Left ventricle myocardium inferior (tissue), 1 donor: Measurements from ENCODE around the gene SCNM1. TPM values are rescaled to one million over a fixed set of nuclear protein-coding genes. Genes with fewer than 3 reads are reported as not detected.
"Not testable (repeated sequence)": the region's sequence is repeated elsewhere in the genome, so short reads cannot be mapped to it uniquely, and the experiment has no call there.

ENCODE experiments used
- DNase-seq: peaks from one replicate; pipeline ENCODE4 v3.0.0-alpha.2; 2020
- H3K27ac ChIP-seq: fragments of 200-600 bp; replicated peaks from 2 replicates; pipeline ENCODE4 v1.8.0; 2021
- H3K27me3 ChIP-seq: fragments of 200-600 bp; 2 replicates; pipeline ENCODE4 v1.8.0; 2021; ENCODE audit warnings: low read depth
- H3K36me3 ChIP-seq: fragments of 200-600 bp; 2 replicates; pipeline ENCODE4 v1.8.0; 2021
- H3K4me1 ChIP-seq: fragments of 200-600 bp; 2 replicates; pipeline ENCODE4 v1.8.0; 2021
- H3K4me3 ChIP-seq: fragments of 200-600 bp; 2 replicates; pipeline ENCODE4 v1.8.0; 2021; ENCODE audit warnings: mild to moderate bottlenecking, moderate library complexity
- H3K9me3 ChIP-seq: fragments of 200-600 bp; replicated peaks from 2 replicates; pipeline ENCODE4 v1.8.0; 2021
- intact Hi-C: fragments of 100-400 bp; cut with micrococcal nuclease; formaldehyde crosslinking; loops from one replicate; pipeline ENCODE4 v1.11.0; 2022
- total RNA-seq: library from RNA; stranded (reverse); fragmentation: NEBNext Ultra II Directional; extraction: Animal tissue kit (Norgen Biotek cat#: 25700); gene quantifications from one replicate; pipeline ENCODE4 v1.2.1, GENCODE V29; 2021
- TF ChIP-seq, protein P1 (sequence below): fragments of 200-600 bp; IDR thresholded peaks from 2 replicates; pipeline ENCODE4 v1.8.0; 2021; ENCODE audit warnings: antibody characterized with exemption, mild to moderate bottlenecking, borderline replicate concordance
- donor health status: DM: no; HTN: yes; CAD: no; lungs with severe emphysema.

SCNM1 gene
- total RNA-seq, 1 donor from 2014 or later = 19.4 TPM

DNA sequence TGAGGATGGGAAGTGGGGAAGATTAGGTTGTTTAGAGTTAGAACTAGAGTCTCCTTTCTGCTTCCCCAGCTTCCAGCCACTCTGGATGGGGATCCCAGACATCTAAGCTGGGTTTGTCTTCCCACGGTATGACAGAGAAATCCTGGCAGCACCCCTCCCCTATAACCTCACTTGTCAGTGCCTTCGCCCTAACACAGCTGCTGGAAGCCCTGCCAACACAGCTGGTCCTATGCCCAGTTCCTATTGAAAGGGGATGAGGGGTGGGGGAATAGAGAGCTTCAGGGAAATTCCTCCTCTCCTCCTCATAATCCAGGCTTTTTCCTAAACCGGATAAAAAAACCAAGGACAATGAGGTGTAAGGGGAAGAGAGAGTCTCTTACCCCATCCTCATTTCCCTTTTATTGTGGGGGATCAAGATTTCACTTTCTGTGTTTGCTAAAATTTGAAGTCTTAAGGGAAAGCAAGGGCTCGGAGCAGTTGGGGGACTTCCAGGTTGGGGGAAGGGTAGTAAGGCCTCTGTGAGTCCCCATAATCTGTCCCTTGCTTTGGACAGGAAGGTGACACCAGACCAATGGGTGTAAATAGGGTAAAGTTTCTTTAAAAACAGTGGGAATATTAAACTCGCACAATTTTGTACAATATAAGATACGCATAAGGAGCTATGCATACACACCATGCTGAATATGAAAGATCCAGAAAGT, 9.2 kb downstream of the SCNM1 start:
- Histone ChIP-seq H3K27me3 (no peaks in the 10 kb centered on the region), H3K9me3 (no peaks in the 10 kb centered on the region), H3K27ac (no peak overlapping the region), H3K4me1 (peaks cover 15% of the 10 kb centered on the region), H3K36me3 (peaks cover 73% of the 10 kb centered on the region), H3K4me3 (no peak overlapping the region)
- intact Hi-C loops = no loop called here
- peak; percentile 40 for DNase-seq
- TF ChIP-seq, protein P1, sequence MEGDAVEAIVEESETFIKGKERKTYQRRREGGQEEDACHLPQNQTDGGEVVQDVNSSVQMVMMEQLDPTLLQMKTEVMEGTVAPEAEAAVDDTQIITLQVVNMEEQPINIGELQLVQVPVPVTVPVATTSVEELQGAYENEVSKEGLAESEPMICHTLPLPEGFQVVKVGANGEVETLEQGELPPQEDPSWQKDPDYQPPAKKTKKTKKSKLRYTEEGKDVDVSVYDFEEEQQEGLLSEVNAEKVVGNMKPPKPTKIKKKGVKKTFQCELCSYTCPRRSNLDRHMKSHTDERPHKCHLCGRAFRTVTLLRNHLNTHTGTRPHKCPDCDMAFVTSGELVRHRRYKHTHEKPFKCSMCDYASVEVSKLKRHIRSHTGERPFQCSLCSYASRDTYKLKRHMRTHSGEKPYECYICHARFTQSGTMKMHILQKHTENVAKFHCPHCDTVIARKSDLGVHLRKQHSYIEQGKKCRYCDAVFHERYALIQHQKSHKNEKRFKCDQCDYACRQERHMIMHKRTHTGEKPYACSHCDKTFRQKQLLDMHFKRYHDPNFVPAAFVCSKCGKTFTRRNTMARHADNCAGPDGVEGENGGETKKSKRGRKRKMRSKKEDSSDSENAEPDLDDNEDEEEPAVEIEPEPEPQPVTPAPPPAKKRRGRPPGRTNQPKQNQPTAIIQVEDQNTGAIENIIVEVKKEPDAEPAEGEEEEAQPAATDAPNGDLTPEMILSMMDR = no peak

DNA sequence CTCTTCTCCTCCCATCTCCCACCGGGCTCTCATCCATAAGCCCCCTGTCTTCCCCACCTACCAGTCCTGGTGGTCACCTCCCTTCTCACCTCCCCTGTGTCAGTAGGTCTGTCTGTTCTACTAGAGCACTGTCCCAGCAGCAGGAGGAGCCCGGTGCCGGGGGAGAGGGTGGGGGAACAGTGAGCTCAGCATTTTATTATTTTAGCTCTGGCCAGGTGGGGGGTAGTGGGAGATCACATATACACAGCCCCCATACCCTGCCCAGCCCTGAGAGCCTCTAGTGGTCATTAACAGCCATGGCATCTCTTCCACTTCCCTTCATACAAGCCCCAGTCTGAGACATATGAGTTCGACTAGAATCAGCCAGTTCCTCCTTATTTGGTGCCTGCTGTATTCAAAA, 9.9 kb downstream of the SCNM1 start, which contains the start of gene TMOD4:
Gene TMOD4, minus strand, starts transcription at position 119 of the 400 bp plus-strand sequence. CDS start 1,106 bp downstream, outside the sequence.
- no peak within 1 kb of the TSS for H3K4me3 ChIP-seq
- peaks cover 15% of the 10 kb centered on the region for H3K4me1 ChIP-seq
- no peak for DNase-seq
- intact Hi-C loops = no loop called here
- H3K27me3 ChIP-seq = no peaks in the 10 kb centered on the region
- TF ChIP-seq, protein P1 = peak; percentile 55
- H3K27ac ChIP-seq = no peak within 1 kb of the TSS
- H3K36me3 ChIP-seq = peaks cover 74% of the 10 kb centered on the region
- H3K9me3 ChIP-seq = no peaks in the 10 kb centered on the region

DNA sequence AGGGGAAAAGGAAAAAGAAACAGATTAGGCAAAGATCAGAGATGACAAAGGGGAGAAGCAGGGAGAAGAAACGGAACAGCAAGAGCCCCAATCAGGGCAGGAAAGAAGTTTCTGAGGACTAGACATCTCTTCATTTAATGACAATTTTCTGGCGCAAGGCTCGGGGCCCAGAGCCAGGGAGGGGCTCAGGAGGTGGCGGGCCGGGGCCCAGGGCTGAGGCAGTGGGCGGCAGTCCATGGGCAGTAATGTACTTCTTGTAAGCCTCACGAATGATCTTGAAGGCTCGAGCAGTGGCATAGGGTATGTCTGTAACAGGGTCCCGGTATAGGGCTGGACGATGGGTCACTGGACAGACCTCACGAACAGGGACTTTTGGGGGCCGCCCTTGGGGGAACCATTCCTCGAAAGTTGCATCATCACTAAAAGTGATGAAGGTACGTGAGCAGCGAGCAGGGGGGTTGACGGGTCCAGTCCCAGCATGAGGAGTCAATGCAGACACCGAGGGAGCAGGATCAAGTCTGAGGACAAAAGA, 10.6 kb downstream of the SCNM1 start:
- intact Hi-C loops = no loop called here
- H3K36me3 ChIP-seq = peaks cover 77% of the 10 kb centered on the region
- TF ChIP-seq, protein P1 = no peak

DNA sequence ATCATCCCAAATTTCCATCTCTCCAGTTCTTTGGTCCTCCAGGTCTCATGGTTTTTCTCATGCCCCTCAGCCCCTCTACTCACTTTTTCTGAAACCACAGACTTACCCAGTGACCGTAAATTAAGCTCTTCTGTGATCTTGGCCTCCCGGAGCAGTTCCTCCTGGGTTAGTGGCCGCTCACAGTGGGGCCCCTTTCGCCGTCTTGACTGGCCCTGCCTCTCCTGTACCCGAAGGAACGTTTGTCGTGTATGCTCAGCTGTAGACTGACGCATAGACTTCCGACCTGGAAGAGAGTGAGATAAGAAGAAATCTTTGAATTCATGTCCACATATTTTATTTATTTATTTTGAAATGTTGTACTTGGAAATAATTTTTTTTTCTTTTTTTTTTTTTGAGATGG, 18.3 kb downstream of the SCNM1 start:
- Histone ChIP-seq H3K4me3 (no peak overlapping the region), H3K36me3 (peaks cover 67% of the 10 kb centered on the region), H3K9me3 (no peaks in the 10 kb centered on the region), H3K4me1 (peaks cover 18% of the 10 kb centered on the region), H3K27me3 (no peaks in the 10 kb centered on the region), H3K27ac (no peak overlapping the region)
- intact Hi-C loops = no loop called here
- no peak for DNase-seq
- TF ChIP-seq, protein P1 = no peak

More for the DNA sequence above, 10.6 kb downstream of the SCNM1 start:
- Histone ChIP-seq H3K4me1 (peaks cover 15% of the 10 kb centered on the region), H3K27ac (no peak overlapping the region), H3K27me3 (no peaks in the 10 kb centered on the region), H3K9me3 (no peaks in the 10 kb centered on the region), H3K4me3 (no peak overlapping the region)
- DNase-seq = no peak

DNA sequence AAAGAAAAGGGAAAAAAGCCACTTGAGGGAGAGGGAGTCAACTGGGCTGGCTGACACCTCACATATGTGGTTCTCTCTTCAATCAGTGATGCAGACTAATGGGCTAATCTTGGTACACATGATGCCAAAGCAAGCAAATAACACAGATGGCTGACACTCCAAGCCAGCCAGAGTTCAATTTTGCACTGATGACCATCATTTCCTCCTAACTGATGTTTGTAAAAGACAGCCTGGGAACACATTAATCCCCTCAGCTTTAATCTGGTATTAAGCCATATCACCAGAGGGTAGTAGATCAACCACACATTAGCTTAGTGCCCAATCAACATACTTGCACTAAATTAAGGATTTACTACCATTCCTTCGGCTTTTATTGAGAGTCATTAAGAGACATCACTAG, 21.3 kb downstream of the SCNM1 start:
- Histone ChIP-seq H3K9me3 (no peaks in the 10 kb centered on the region), H3K4me1 (peaks cover 32% of the 10 kb centered on the region), H3K27me3 (no peaks in the 10 kb centered on the region), H3K36me3 (peaks cover 37% of the 10 kb centered on the region), H3K27ac (no peak overlapping the region), H3K4me3 (no peak overlapping the region)
- intact Hi-C loops = no loop called here
- DNase-seq = no peak
- TF ChIP-seq, protein P1 = no peak

DNA sequence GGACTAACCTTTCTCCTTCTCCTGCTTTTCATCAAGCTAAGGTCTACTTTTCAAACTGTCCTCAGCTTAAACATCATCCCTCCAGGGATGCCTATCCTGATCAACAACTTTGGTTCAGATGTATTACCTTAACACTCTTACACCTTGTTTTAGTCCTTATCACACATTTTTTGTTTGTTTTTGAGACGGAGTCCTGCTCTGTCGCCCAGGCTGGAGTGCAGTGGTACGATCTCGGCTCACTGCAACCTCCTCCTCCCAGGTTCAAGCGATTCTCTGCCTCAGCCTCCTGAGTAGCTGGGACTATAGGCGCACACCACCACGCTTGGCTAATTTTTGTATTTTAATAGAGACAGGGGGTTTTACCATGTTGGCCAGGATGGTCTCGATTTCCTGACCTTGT, 22.7 kb downstream of the SCNM1 start:
- intact Hi-C loops, DNase-seq, H3K27ac ChIP-seq, H3K9me3 ChIP-seq, H3K27me3 ChIP-seq: not testable (repeated sequence)
- H3K4me3 ChIP-seq = peak overlapping the region; percentile 87
- H3K36me3 ChIP-seq = peaks cover 24% of the 10 kb centered on the region
- H3K4me1 ChIP-seq = peaks cover 32% of the 10 kb centered on the region
